PFSK-1 (cell line): ENCODE results near the gene NTM.

Experiments used
- FOXP2 ChIP-seq: optimal IDR thresholded peaks from 2 replicates; pipeline ENCODE3; 2011; ENCODE audit warnings: borderline replicate concordance, control low read depth, inconsistent platforms; ENCODE audit not compliant: insufficient read depth; ENCODE audit errors: extremely low read length, extremely low read depth
- POLR2AphosphoS5 ChIP-seq: IDR thresholded peaks from 2 replicates; pipeline ENCODE4 v1.6.1; 2012; ENCODE audit warnings: low read depth, mild to moderate bottlenecking, control low read depth, low read length, moderate library complexity
- SIN3A ChIP-seq: IDR thresholded peaks from 2 replicates; pipeline ENCODE4 v1.6.1; 2012; ENCODE audit warnings: mild to moderate bottlenecking, low read length, moderate library complexity, borderline replicate concordance; ENCODE audit not compliant: insufficient read depth
- TAF1 ChIP-seq: IDR thresholded peaks from 2 replicates; pipeline ENCODE4 v1.6.1; 2012; ENCODE audit warnings: low read length, control low read depth, borderline replicate concordance; ENCODE audit not compliant: insufficient read depth
- TF ChIP-seq, protein P1 (sequence below), 2 experiments: IDR thresholded peaks; 2 replicates each; pipeline versions ENCODE4 v1.6.1 to v1.8.0; 2011 to 2012; ENCODE audit warnings: low read depth in 2 of 2, low read length in 2 of 2, control low read depth in 1 of 2, inconsistent platforms in 1 of 2, mild to moderate bottlenecking in 1 of 2, moderate library complexity in 1 of 2; ENCODE audit not compliant: insufficient read depth in 1 of 2

NTM gene

DNA sequence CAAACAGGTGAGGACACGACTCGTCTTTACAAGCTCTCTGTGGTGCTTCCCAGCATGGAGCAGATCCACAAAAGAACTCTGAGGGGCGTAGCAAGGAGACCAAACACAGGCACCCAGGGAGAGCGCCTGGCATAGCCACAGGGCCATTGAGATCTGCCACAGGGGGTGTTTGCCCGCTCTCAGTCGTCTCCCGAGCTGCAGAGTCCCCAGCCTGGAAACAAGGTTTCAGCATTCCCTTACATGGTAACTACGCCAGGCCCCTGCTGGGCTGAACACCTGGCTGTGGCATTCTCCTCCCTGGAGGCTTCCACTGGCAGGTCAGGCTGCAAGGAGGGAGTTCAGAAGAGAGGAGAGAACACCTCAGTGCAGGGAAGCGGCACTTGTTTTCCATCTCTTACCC is 962.1 kb downstream of the NTM start:
- TF ChIP-seq SIN3A (no peak), FOXP2 (no peak), POLR2AphosphoS5 (no peak), TAF1 (no peak)
- TF ChIP-seq, protein P1, sequence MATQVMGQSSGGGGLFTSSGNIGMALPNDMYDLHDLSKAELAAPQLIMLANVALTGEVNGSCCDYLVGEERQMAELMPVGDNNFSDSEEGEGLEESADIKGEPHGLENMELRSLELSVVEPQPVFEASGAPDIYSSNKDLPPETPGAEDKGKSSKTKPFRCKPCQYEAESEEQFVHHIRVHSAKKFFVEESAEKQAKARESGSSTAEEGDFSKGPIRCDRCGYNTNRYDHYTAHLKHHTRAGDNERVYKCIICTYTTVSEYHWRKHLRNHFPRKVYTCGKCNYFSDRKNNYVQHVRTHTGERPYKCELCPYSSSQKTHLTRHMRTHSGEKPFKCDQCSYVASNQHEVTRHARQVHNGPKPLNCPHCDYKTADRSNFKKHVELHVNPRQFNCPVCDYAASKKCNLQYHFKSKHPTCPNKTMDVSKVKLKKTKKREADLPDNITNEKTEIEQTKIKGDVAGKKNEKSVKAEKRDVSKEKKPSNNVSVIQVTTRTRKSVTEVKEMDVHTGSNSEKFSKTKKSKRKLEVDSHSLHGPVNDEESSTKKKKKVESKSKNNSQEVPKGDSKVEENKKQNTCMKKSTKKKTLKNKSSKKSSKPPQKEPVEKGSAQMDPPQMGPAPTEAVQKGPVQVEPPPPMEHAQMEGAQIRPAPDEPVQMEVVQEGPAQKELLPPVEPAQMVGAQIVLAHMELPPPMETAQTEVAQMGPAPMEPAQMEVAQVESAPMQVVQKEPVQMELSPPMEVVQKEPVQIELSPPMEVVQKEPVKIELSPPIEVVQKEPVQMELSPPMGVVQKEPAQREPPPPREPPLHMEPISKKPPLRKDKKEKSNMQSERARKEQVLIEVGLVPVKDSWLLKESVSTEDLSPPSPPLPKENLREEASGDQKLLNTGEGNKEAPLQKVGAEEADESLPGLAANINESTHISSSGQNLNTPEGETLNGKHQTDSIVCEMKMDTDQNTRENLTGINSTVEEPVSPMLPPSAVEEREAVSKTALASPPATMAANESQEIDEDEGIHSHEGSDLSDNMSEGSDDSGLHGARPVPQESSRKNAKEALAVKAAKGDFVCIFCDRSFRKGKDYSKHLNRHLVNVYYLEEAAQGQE (IDR thresholded peaks at IDR 0.05; ENCODE audit: insufficient read depth in 1 of 2, low read depth in 2 of 2, low read length in 2 of 2) = no peak

DNA sequence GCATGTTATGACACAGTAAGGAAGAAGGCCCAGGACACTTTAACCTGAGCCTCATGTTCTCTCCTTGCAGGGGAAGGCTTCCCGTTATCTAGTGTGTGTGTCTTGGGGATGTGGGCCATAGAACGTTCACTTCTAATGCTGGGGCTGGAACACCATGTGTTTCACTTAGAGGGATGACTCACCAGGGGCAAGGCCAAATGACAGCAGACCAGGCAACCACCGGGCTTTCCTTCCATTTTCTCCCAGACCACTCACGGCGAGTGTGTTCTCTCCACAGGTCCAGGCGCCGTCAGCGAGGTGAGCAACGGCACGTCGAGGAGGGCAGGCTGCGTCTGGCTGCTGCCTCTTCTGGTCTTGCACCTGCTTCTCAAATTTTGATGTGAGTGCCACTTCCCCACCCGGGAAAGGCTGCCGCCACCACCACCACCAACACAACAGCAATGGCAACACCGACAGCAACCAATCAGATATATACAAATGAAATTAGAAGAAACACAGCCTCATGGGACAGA is 964.4 kb downstream of the NTM start:
- TF ChIP-seq SIN3A (no peak), POLR2AphosphoS5 (no peak), TAF1 (no peak), FOXP2 (no peak)
- TF ChIP-seq, protein P1 (IDR thresholded peaks at IDR 0.05; ENCODE audit: insufficient read depth in 1 of 2, low read depth in 2 of 2, low read length in 2 of 2) = no peak

DNA sequence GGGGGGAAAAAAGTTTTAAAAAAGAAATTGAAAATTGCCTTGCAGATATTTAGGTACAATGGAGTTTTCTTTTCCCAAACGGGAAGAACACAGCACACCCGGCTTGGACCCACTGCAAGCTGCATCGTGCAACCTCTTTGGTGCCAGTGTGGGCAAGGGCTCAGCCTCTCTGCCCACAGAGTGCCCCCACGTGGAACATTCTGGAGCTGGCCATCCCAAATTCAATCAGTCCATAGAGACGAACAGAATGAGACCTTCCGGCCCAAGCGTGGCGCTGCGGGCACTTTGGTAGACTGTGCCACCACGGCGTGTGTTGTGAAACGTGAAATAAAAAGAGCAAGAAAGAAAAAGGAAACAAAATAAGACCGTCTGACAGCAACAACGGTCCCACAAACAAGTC is 964.9 kb downstream of the NTM start:
- TF ChIP-seq TAF1 (no peak), SIN3A (no peak), FOXP2 (no peak), POLR2AphosphoS5 (no peak)
- TF ChIP-seq, protein P1 (IDR thresholded peaks at IDR 0.05; ENCODE audit: insufficient read depth in 1 of 2, low read depth in 2 of 2, low read length in 2 of 2) = no peak

DNA sequence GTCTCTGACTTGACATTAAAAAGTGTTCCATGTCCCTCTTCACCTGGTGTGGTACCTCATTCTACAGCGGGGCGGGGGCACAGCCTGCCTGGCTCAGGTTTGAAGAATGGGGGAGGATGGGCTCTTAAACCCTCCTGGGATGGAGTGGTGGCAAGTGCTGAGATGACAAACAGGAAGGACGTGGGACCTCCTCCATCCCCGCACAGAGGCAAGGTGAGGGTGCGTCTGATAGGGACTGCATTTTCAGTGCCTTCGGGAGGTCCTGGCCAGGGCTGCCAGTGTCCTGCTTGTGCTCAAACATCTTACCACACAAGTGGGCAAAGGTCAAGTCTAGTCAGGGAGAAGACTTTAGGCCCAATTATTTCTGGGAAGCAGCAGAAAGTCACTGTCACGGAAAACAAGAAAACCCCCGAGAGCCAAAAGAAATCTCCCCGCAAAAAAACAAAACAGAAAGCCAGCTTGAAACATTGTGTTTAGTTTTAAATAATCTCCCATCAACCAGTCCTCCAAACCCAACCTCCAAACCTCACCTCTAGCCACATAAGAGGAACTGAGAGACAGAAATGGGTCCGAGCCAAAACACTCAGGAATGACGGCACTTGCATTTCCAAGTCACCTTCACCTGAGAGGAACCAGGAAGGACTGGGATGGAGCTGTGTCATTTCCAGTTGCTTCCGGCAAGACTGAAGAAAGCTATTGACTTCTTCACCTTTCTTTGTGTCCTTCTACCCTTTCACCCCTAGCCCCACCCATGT is 966.5 kb downstream of the NTM start:
- TF ChIP-seq, protein P1 (IDR thresholded peaks at IDR 0.05; ENCODE audit: insufficient read depth in 1 of 2, low read depth in 2 of 2, low read length in 2 of 2) = no peak
- no peak for TF ChIP-seq SIN3A
- no peak for TF ChIP-seq POLR2AphosphoS5
- no peak for TF ChIP-seq TAF1
